GM12873 (cell line): ENCODE results near the gene STAC3.

ENCODE experiments used
- TF ChIP-seq, protein P1 (sequence below): IDR thresholded peaks from 2 replicates; pipeline ENCODE4 v1.5.1; 2012; ENCODE audit warnings: low read depth, mild to moderate bottlenecking, moderate library complexity, low read length, control low read depth; ENCODE audit not compliant: insufficient read depth; ENCODE audit errors: missing control alignments

STAC3 gene

GRCh38 chr12:57195186-57195585 lies 55.8 kb downstream of the STAC3 start:
- TF ChIP-seq, protein P1, sequence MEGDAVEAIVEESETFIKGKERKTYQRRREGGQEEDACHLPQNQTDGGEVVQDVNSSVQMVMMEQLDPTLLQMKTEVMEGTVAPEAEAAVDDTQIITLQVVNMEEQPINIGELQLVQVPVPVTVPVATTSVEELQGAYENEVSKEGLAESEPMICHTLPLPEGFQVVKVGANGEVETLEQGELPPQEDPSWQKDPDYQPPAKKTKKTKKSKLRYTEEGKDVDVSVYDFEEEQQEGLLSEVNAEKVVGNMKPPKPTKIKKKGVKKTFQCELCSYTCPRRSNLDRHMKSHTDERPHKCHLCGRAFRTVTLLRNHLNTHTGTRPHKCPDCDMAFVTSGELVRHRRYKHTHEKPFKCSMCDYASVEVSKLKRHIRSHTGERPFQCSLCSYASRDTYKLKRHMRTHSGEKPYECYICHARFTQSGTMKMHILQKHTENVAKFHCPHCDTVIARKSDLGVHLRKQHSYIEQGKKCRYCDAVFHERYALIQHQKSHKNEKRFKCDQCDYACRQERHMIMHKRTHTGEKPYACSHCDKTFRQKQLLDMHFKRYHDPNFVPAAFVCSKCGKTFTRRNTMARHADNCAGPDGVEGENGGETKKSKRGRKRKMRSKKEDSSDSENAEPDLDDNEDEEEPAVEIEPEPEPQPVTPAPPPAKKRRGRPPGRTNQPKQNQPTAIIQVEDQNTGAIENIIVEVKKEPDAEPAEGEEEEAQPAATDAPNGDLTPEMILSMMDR: no peak

DNA sequence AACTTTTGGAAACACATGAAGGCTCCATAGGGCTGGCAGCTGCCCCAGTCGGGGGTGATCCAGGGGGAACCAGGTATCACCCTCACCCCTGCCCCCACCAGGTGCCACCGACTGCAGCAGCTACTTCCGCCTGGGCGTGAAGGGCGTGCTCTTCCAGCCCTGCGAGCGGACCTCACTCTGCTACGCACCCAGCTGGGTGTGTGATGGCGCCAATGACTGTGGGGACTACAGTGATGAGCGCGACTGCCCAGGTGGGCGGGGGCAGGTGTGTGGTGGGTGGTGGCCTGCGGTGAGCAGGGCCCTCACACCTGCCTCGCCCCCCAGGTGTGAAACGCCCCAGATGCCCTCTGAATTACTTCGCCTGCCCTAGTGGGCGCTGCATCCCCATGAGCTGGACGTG lies 56.7 kb downstream of the STAC3 start:
- TF ChIP-seq, protein P1: no peak

DNA sequence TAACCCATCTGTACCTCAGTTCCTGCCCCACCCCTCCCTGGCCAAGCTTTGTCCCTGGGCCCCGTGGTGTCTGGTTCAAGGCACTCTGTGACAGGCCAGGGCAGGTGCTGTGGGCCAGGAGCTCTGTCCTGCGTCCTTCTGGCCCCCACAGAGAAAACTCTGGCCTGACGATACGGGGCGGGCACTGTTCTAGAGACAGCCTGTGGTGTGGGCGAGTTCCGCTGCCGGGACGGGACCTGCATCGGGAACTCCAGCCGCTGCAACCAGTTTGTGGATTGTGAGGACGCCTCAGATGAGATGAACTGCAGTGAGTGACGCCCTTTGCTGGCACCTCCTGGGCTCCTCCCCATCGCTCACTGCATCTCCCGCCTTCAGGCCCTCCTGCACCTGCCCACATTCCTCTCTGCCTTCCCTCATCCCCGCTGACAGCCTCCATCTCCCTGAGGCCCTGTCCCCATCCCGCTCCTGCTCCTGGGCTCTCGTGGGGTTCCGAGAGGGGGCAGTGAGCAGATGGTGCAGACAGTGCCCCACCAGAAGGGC lies 57.2 kb downstream of the STAC3 start:
- TF ChIP-seq, protein P1: no peak
